Upper lobe of left lung (tissue), 4 donors: ENCODE data around the gene NFIB.

ENCODE experiments used
- CTCF ChIP-seq, 6 experiments: fragments of 450-650 bp in 4 of 6; fragments of 200-600 bp in 2 of 6; sonication (generic) in 2 of 6; IDR thresholded peaks; one replicate each; pipeline ENCODE4 v1.5.1; 2016 to 2019; ENCODE audit warnings: antibody characterized with exemption in 6 of 6
- EP300 ChIP-seq, 4 donors: sonication (generic); formaldehyde crosslinking; IDR thresholded peaks; one replicate each; pipeline ENCODE4 v1.5.1; 2017; ENCODE audit warnings: antibody characterized with exemption in 4 of 4, control low read depth in 2 of 4
- POLR2A ChIP-seq, 4 donors: fragments of 450-650 bp; IDR thresholded peaks; one replicate each; pipeline ENCODE4 v1.5.1; 2016 to 2017; ENCODE audit warnings: antibody characterized with exemption in 4 of 4, mild to moderate bottlenecking in 2 of 4
- POLR2AphosphoS5 ChIP-seq, 2 donors: sonication (generic); formaldehyde crosslinking; IDR thresholded peaks; one replicate each; pipeline ENCODE4 v1.5.1; 2017; ENCODE audit warnings: antibody characterized with exemption in 2 of 2

- TF ChIP-seq CTCF (IDR thresholded peaks at IDR 0.05) (no peak), EP300 (IDR thresholded peaks at IDR 0.05) (no peak), POLR2A (IDR thresholded peaks at IDR 0.05) (no peak), POLR2AphosphoS5 (IDR thresholded peaks at IDR 0.05) (no peak)
These were observed 177.8 kb downstream of the NFIB start for GRCh38 chr9:14136047-14136635.
